Ovary (tissue), 9 donors: ENCODE data around the gene SMCO4. TPM values are rescaled to one million over a fixed set of nuclear protein-coding genes. Genes with fewer than 3 reads are reported as not detected.

Source experiments
- DNase-seq, 5 donors: peaks; one replicate each; pipeline ENCODE4 v3.0.0-alpha.2; 2019 to 2020
- H3K27ac ChIP-seq, 2 donors: fragments of 200-600 bp; one replicate each; pipeline versions ENCODE4 v1.5.1 to v1.8.0; 2019 to 2022
- H3K27me3 ChIP-seq: fragments of 200-600 bp; one replicate; pipeline ENCODE4 v1.8.0; 2022
- H3K36me3 ChIP-seq: fragments of 200-600 bp; sonication (generic); one replicate; pipeline ENCODE4 v1.5.1; 2019
- H3K4me1 ChIP-seq: one replicate; pipeline ENCODE4 v1.8.1; 2013; ENCODE audit warnings: mild to moderate bottlenecking, moderate library complexity; ENCODE audit not compliant: insufficient read depth
- H3K4me3 ChIP-seq: fragments of 200-600 bp; sonication (generic); one replicate; pipeline ENCODE4 v1.5.1; 2017
- H3K9me3 ChIP-seq, 2 donors: fragments of 200-600 bp in 1 of 2; sonication (generic) in 1 of 2; one replicate each; pipeline versions ENCODE4 v1.5.1 to v1.8.1; 2013 to 2019; ENCODE audit warnings: mild to moderate bottlenecking in 1 of 2, moderate library complexity in 1 of 2
- CTCF ChIP-seq, 3 donors: fragments of 450-650 bp in 2 of 3; fragments of 200-600 bp in 1 of 3; IDR thresholded peaks; one replicate each; pipeline versions ENCODE4 v1.5.1 to v1.8.0; 2016 to 2022; ENCODE audit warnings: antibody characterized with exemption in 3 of 3, mild to moderate bottlenecking in 1 of 3
- EP300 ChIP-seq: sonication (generic); formaldehyde crosslinking; IDR thresholded peaks from one replicate; pipeline ENCODE4 v1.6.1; 2017; ENCODE audit warnings: antibody characterized with exemption
- POLR2A ChIP-seq: fragments of 450-650 bp; IDR thresholded peaks from one replicate; pipeline ENCODE4 v1.6.1; 2017; ENCODE audit warnings: antibody characterized with exemption, mild to moderate bottlenecking, moderate library complexity
- WGBS, 3 donors: extraction: QIAGEN DNeasy Blood & Tissue Kit in 1 of 3; methylation state at CpG; one replicate each; pipeline versions ENCODE4 v1.1.5 to v1.1.7; 2013 to 2017; 5-methylcytosine and 5-hydroxymethylcytosine counted together
- intact Hi-C, 4 donors: fragments of 100-400 bp; cut with DNase I; formaldehyde crosslinking; loops; one replicate each; pipeline versions ENCODE4 v1.11.0 to v1.15.1; 2022 to 2023
- polyA plus RNA-seq, 2 donors: library from polyadenylated mRNA; stranded (reverse); fragments of 200-250 nt in 1 of 2; fragments of 350-450 nt in 1 of 2; fragmentation: Illumina TruSeq in 1 of 2; extraction: RNeasy Lipid Tissue Mini Kit (QIAGEN cat#74804) in 1 of 2; gene quantifications; one replicate each; pipeline ENCODE4 v1.2.3, GENCODE V29; 2013 to 2014
- total RNA-seq, 7 donors: library from RNA; depleted of rRNA in 2 of 7; stranded (reverse); fragments of >200 nt in 2 of 7; fragmentation: NEBNext Ultra II Directional in 3 of 7; extraction: Animal tissue kit (Norgen Biotek cat#: 25700) in 3 of 7; gene quantifications; one replicate each; pipeline versions ENCODE4 v1.1.0 to v1.2.4, GENCODE V29; 2016 to 2023
- donor health status: DM: no; HTN: no; CAD: no; lungs with moderate emphysema.
- donor health status: DM: no; HTN: no; CAD: no.
- donor health status: Bipolar disorder and iron deficiency.
- donor health status: DM: yes; HTN: yes; CAD: no.
- donor health status: DM: no; HTN: no; CAD: no.
- donor health status: DM: yes; HTN: yes; CAD: no.

The SMCO4 gene
- total and polyA plus RNA-seq, 9 donors = 10.8 to 52.7 (median 20.2) TPM

GRCh38 chr11:93504110-93505095 lies 38.8 kb downstream of the SMCO4 start:
- Histone ChIP-seq H3K36me3 (no peaks in the 10 kb centered on the region), H3K4me1 (no peaks in the 10 kb centered on the region), H3K9me3 (no peaks in the 10 kb centered on the region), H3K27me3 (no peaks in the 10 kb centered on the region), H3K27ac (no peak overlapping the region), H3K4me3 (no peak overlapping the region)
- DNase-seq = no peak
- intact Hi-C loops = no loop called here
- TF ChIP-seq CTCF (IDR thresholded peaks at IDR 0.05) (no peak), EP300 (no peak), POLR2A (no peak)
- 32 to 56% (median 37%) methylated on average over 3 of the region's 3 CpGs for WGBS, 3 donors

DNA sequence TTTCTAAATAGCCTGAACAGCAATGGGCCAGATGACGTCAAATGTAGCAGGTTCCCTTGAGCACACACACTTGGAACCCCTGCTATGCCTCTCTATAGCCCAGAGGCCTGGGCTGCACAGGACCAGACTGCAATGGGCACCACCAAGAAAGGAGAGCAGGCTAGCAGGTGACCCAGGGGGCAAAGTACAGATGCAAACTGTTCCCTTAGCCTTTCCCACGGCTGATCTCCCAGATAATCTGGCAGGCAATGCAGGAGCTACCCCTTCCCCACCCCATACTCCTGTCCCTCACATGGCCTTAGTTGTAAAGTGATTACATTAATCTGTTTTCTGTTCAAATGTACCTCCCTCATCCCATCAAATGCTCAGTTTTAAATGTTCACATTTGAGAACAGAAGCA lies 41.3 kb downstream of the SMCO4 start:
- H3K9me3 ChIP-seq = no peaks in the 10 kb centered on the region
- intact Hi-C loops = no loop called here
- H3K36me3 ChIP-seq = no peaks in the 10 kb centered on the region
- no peak overlapping the region for H3K4me3 ChIP-seq
- no peaks in the 10 kb centered on the region for H3K27me3 ChIP-seq
- H3K4me1 ChIP-seq = no peaks in the 10 kb centered on the region
- TF ChIP-seq EP300 (no peak), CTCF (IDR thresholded peaks at IDR 0.05) (no peak), POLR2A (no peak)
- H3K27ac ChIP-seq = no peak overlapping the region
- no peak for DNase-seq
- WGBS, 3 donors = 83 to 88% (median 85%) methylated on average over 2 of the region's 2 CpGs

GRCh38 chr11:93500759-93501158 lies 42.4 kb downstream of the SMCO4 start:
- Histone ChIP-seq H3K27me3 (no peaks in the 10 kb centered on the region), H3K36me3 (no peaks in the 10 kb centered on the region), H3K4me1 (no peaks in the 10 kb centered on the region), H3K9me3 (no peaks in the 10 kb centered on the region), H3K4me3 (no peak overlapping the region), H3K27ac (no peak overlapping the region)
- TF ChIP-seq EP300 (no peak), POLR2A (no peak), CTCF (IDR thresholded peaks at IDR 0.05) (no peak)
- DNase-seq = no peak
- WGBS, 3 donors = 92 to 95% (median 95%) methylated on average over 5 of the region's 5 CpGs
- intact Hi-C loops = no loop called here

DNA sequence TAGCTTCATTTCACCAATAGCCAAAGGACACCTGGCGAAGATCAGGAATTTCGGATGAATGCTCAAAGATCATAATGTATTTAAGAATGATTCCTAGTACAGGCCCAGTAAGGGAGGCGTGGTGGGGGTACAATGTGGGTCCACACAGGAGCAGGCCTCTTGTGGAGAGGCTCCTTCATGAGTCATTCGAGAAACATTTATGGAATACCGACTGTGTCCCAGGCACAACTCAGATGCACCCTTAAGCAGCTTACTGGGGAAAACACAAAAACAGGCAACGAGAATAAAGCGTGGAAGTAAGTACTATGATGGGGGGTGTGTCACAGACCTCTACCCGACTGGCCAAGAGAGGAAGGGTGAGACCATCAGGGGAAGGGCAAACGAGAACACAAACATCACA lies 44.5 kb downstream of the SMCO4 start:
- 81 to 84% (median 83%) methylated on average over 9 of the region's 9 CpGs for WGBS, 3 donors
- intact Hi-C loops = no loop called here
- H3K36me3 ChIP-seq = no peaks in the 10 kb centered on the region
- no peak overlapping the region for H3K4me3 ChIP-seq
- no peak overlapping the region for H3K27ac ChIP-seq
- TF ChIP-seq EP300 (no peak), CTCF (IDR thresholded peaks at IDR 0.05) (no peak), POLR2A (no peak)
- DNase-seq = no peak
- no peaks in the 10 kb centered on the region for H3K27me3 ChIP-seq
- H3K9me3 ChIP-seq = no peaks in the 10 kb centered on the region
- H3K4me1 ChIP-seq = no peaks in the 10 kb centered on the region
